22Rv1 (cell line): ENCODE measurements around the gene IGHMBP2.

ENCODE experiments used
- CTCF ChIP-seq: fragments of 450-650 bp; IDR thresholded peaks from 2 replicates; pipeline ENCODE4 v1.5.1; 2017; ENCODE audit warnings: mild to moderate bottlenecking
- ZFX ChIP-seq: fragments of 450-650 bp; IDR thresholded peaks from 2 replicates; pipeline ENCODE4 v1.6.1; 2017; ENCODE audit warnings: antibody characterized with exemption, borderline replicate concordance

DNA sequence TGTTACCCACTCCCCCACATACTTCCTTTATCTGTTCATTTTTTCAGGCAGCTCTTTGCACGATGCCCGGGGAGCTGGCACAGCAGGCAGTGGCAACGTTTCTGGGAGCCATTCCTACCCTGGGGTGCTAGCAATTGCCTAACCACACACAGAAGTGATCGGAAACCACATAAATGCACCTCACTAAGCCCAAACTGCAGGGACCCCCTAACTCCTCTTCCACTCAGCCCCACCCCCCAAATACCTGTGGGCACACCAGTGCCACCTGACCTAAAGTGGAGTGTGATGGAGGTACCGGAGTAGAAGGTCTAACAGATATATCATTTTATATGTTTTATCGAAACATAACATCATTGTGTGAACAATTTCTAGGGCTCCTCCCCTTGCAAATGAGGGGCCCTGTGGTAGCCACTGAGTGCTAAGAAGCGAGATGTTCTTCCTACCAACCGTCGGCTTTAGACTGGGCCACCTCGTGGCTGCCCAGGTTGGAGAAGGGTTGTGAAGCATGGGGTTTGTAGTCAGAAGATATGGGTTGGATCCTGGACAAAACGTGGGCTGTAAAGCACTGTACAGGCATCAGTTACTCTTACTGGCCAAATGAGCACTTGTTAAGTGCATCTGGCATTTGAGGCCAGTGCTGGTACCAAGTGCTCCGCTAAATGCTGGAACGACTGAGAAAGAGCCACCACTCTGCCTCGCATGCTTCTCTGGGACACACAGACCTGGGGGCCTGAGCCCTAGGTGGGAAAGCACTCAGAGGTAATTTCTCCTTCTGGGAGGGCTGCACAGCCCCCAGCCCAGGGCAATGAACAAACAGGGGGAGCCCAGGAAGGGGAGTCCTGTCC is 74.3 kb downstream of the IGHMBP2 start:
- no peak for TF ChIP-seq CTCF
- TF ChIP-seq ZFX, result no peak
